NCI-H2171 treated with DMSO at 0.1 percent for 48 hours (cell line): Measurements from ENCODE around the gene GYPC.

ENCODE experiments used
- DNase-seq: peaks from one replicate; lab custom pipeline; 2025; lab: John Stamatoyannopoulos, UW

Gene GYPC

DNA sequence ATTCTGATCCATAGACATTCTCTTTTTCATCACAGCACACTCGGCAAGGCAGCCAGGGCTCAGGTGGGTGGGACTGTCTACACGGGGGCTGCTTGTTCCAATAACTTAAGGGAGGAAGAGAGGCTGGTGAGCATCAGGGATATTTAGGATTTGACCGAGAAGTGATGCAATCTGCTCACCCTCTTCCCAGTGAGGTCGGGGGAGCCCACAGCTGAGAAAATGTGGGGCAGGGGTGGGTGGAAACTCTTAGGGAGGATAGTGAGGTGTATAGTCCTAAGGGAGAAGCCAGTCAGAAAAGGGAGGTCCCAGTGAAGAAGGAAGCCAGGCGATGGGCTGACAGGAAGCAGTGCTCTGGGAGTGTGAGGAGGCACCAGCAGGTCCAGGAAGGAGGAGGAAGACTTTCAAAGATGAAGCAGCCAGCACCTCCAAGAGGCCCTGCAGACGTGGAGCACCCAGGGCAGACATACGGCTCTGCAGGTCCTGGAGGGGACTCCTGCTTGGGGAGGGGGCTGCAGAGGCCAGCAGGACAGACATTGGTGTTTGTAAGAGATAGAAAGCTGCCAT lies 76.8 kb downstream of the GYPC start:
- no peak for DNase-seq

- DNase-seq = no peak
These were observed 77.8 kb downstream of the GYPC start for GRCh38 chr2:126733795-126734194.

GRCh38 chr2:126736133-126736874 lies 80.3 kb downstream of the GYPC start:
- DNase-seq = no peak

- no peak for DNase-seq
These were observed 83.2 kb downstream of the GYPC start for GRCh38 chr2:126739141-126739540.

- DNase-seq = no peak
These were observed 88.7 kb downstream of the GYPC start for GRCh38 chr2:126744640-126745039.
